WERI-Rb-1 (cell line): ENCODE data around the gene SLC29A3.
A peak's percentile ranks its signal among the peaks of the same experiment; 100 is the strongest.

Experiments
- DNase-seq: peaks from one replicate; pipeline ENCODE4 v3.0.0-alpha.2; 2020
- H3K27ac ChIP-seq: fragments of 250-450 bp; sonication (Bioruptor Pico); 2 replicates; pipeline ENCODE4 v1.5.1; 2020; ENCODE audit warnings: mild to moderate bottlenecking, moderate library complexity
- H3K27me3 ChIP-seq: fragments of 250-450 bp; sonication (Bioruptor Pico); 2 replicates; pipeline ENCODE4 v1.5.1; 2021; ENCODE audit warnings: mild to moderate bottlenecking, low read depth, moderate library complexity; ENCODE audit not compliant: insufficient read depth, severe bottlenecking
- H3K36me3 ChIP-seq: fragments of 250-450 bp; sonication (Bioruptor Pico); 2 replicates; pipeline ENCODE4 v1.5.1; 2020; ENCODE audit warnings: mild to moderate bottlenecking, moderate library complexity
- H3K4me3 ChIP-seq: 2 replicates; pipeline ENCODE4 v1.5.1; 2011; ENCODE audit warnings: low read depth, mild to moderate bottlenecking, control low read depth, low read length
- H3K9me3 ChIP-seq: fragments of 250-450 bp; sonication (Bioruptor Pico); 2 replicates; pipeline ENCODE4 v1.5.1; 2021; ENCODE audit warnings: mild to moderate bottlenecking, moderate library complexity; ENCODE audit not compliant: severe bottlenecking
- CTCF ChIP-seq: IDR thresholded peaks from 2 replicates; pipeline ENCODE4 v1.5.1; 2011; ENCODE audit warnings: low read depth, mild to moderate bottlenecking, control low read depth, inconsistent platforms, low read length

SLC29A3 gene

GRCh38 chr10:71369602-71370001, 50.5 kb downstream of the SLC29A3 start:
- TF ChIP-seq CTCF: no peak
- H3K9me3 ChIP-seq: no peaks in the 10 kb centered on the region
- DNase-seq: no peak
- peak overlapping the region; percentile 95 for H3K27ac ChIP-seq
- H3K4me3 ChIP-seq: no peak overlapping the region
- H3K36me3 ChIP-seq: peaks cover 22% of the 10 kb centered on the region
- no peaks in the 10 kb centered on the region for H3K27me3 ChIP-seq

- DNase-seq: no peak
- Histone ChIP-seq H3K4me3 (no peak overlapping the region), H3K27me3 (no peaks in the 10 kb centered on the region)
Observed at GRCh38 chr10:71370031-71370430, 51.0 kb downstream of the SLC29A3 start.

GRCh38 chr10:71371750-71372166, 52.7 kb downstream of the SLC29A3 start:
- Histone ChIP-seq H3K4me3 (no peak overlapping the region), H3K27me3 (no peaks in the 10 kb centered on the region), H3K27ac (peak overlapping the region; percentile 95), H3K9me3 (no peaks in the 10 kb centered on the region), H3K36me3 (peaks cover under 1% of the 10 kb centered on the region; the same call in 1 of the 2 replicates)
- DNase-seq: peak; percentile 65
- TF ChIP-seq CTCF: no peak

More at GRCh38 chr10:71370031-71370430, 51.0 kb downstream of the SLC29A3 start:
- Histone ChIP-seq H3K27ac (peak overlapping the region; percentile 95), H3K9me3 (no peaks in the 10 kb centered on the region), H3K36me3 (peaks cover 18% of the 10 kb centered on the region)
- no peak for TF ChIP-seq CTCF

- H3K27ac ChIP-seq: peak overlapping the region; percentile 95
- H3K4me3 ChIP-seq: no peak overlapping the region
- H3K36me3 ChIP-seq: no peaks in the 10 kb centered on the region
- no peaks in the 10 kb centered on the region for H3K27me3 ChIP-seq
- no peaks in the 10 kb centered on the region for H3K9me3 ChIP-seq
- no peak for DNase-seq
- TF ChIP-seq CTCF: no peak
Observed at GRCh38 chr10:71372882-71373495, 53.9 kb downstream of the SLC29A3 start.

GRCh38 chr10:71374481-71375233, 55.6 kb downstream of the SLC29A3 start:
- H3K36me3 ChIP-seq: no peaks in the 10 kb centered on the region
- no peak overlapping the region for H3K27ac ChIP-seq
- no peaks in the 10 kb centered on the region for H3K27me3 ChIP-seq
- H3K9me3 ChIP-seq: no peaks in the 10 kb centered on the region
- no peak overlapping the region for H3K4me3 ChIP-seq
- no peak for DNase-seq
- no peak for TF ChIP-seq CTCF
